Naive thymus-derived CD8-positive, alpha-beta T cell (primary cell): Measurements from ENCODE around the gene MNX1. TPM values are rescaled to one million over a fixed set of nuclear protein-coding genes. Genes with fewer than 3 reads are reported as not detected.
A peak's percentile ranks its signal among the peaks of the same experiment; 100 is the strongest.

Source experiments
- ATAC-seq, 2 donors: fragments of 150-1000 bp; cut with Tn5 transposase in 1 of 2; sonication (Bioruptor Pico), chemical (Tn5 transposase) in 1 of 2; 1 replicate in 1 of 2; 2 replicates in 1 of 2; pipeline ENCODE4 v1.10.0; 2021; ENCODE audit warnings: mild to moderate bottlenecking in 2 of 2, moderate library complexity in 2 of 2
- POLR2A ChIA-PET: fragments of 350-600 bp; sonication (Branson Sonifier 250); formaldehyde crosslinking; loops from one replicate; lab custom pipeline; 2021; ENCODE audit warnings: antibody characterized with exemption; lab: Charles Lee
- DNase-seq, 10 donors: peaks; one replicate each; pipeline versions ENCODE4 v3.0.0 to v3.0.0-alpha.2; 2020 to 2022
- H3K27ac Mint-ChIP-seq, 10 donors: one replicate each; pipeline ENCODE4 v1.8.0; 2020 to 2022; ENCODE audit warnings: mild to moderate bottlenecking in 10 of 10, mixed read lengths in 10 of 10, moderate library complexity in 4 of 10, inconsistent platforms in 1 of 10
- H3K27me3 Mint-ChIP-seq, 5 donors: one replicate each; pipeline ENCODE4 v1.8.0; 2021 to 2022; ENCODE audit warnings: mixed read lengths in 5 of 5
- H3K36me3 Mint-ChIP-seq, 3 donors: one replicate each; pipeline ENCODE4 v1.8.0; 2020 to 2022; ENCODE audit warnings: mixed read lengths in 3 of 3, mild to moderate bottlenecking in 2 of 3, inconsistent platforms in 1 of 3
- H3K4me1 Mint-ChIP-seq, 4 donors: one replicate each; pipeline ENCODE4 v1.8.0; 2021 to 2022; ENCODE audit warnings: mixed read lengths in 4 of 4
- H3K4me3 Mint-ChIP-seq, 10 donors: one replicate each; pipeline ENCODE4 v1.8.0; 2020 to 2022; ENCODE audit warnings: mild to moderate bottlenecking in 10 of 10, mixed read lengths in 10 of 10, moderate library complexity in 6 of 10, inconsistent platforms in 1 of 10
- H3K9me3 Mint-ChIP-seq, 9 donors: one replicate each; pipeline ENCODE4 v1.8.0; 2020 to 2022; ENCODE audit warnings: mixed read lengths in 9 of 9, mild to moderate bottlenecking in 3 of 9, inconsistent platforms in 1 of 9, moderate library complexity in 1 of 9
- polyA plus RNA-seq, 3 donors: library from polyadenylated mRNA; unstranded; fragments of 300-500 nt; fragmentation: Illumina TruSeq; gene quantifications; one replicate each; pipeline ENCODE4 v1.2.3, GENCODE V29; 2021
- total RNA-seq, 8 experiments: library from RNA in 2 of 8; stranded (reverse) in 2 of 8; gene quantifications; one replicate each; pipeline ENCODE4 v1.2.3 and lab custom pipeline; 2021 to 2026

The MNX1 gene
- total and polyA plus RNA-seq, 5 experiments from 2014 or later, result not detected

- DNase-seq (no peak), ATAC-seq (no peak)
- Mint-ChIP-seq H3K27ac (no peak overlapping the region), H3K4me1 (peaks cover 14 to 54% (median 35%) of the 10 kb centered on the region in 4 donors), H3K9me3 (no peaks in the 10 kb centered on the region), H3K27me3 (peaks cover 37 to 85% (median 60%) of the 10 kb centered on the region in 5 donors), H3K4me3 (peak overlapping the region in 9 of 10 donors; percentile 0 to 71 (median 33)), H3K36me3 (peaks cover 0 to 8% (median 0%) of the 10 kb centered on the region in 3 donors)
- POLR2A ChIA-PET, result no interaction called here
Observed at GRCh38 chr7:157001920-157002818, 8.3 kb downstream of the MNX1 start.

DNA sequence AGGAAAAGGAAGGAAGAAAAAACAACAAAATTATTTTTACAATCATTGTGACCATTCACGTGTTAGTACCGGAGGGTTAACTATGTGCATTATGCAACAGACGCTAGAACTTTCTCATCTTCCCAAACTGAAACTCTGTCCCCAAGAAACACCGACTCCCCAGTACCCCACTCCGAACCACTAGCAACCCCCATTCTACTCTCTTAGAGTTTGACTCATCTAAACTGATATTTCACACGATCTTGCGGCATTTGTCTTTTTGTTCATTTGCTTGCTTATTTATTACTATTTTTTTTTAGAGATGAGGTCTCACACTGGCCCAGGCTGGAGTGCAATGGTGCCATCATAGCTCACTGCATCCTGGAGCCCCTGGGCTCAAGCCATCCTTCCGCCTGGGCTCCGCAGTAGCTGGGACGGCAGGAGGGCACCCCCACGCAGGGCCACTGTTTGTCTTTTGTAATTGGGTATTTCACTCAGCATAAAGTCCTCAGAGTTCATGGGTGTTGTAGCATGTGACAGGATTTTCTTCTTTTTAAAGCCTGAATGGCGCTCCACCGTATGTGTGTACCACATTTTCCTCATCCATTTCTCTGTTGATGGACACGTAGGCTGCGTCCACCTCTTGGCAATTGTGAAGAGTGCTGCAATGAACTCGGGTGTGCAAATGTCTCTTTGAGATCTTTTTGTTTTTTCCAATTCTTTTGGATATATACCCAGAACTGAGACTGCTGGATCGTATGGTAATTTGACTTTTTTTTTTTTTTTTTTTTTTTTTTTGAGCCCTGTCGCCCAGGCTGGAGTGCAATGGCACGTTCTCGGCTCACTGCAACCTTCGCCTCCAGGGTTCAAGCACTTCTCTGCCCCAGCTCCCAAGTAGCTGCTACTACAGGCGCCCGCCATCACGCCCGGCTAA, 9.5 kb downstream of the MNX1 start:
- peaks cover 14 to 54% (median 34%) of the 10 kb centered on the region in 4 donors for H3K4me1 Mint-ChIP-seq
- H3K27me3 Mint-ChIP-seq, result peaks cover 45 to 87% (median 67%) of the 10 kb centered on the region in 5 donors
- no peaks in the 10 kb centered on the region for H3K9me3 Mint-ChIP-seq
- ATAC-seq (peak; percentile 33 to 43), DNase-seq (no peak)
- H3K4me3 Mint-ChIP-seq, result peak overlapping the region; percentile 66 to 85 (median 76)
- H3K27ac Mint-ChIP-seq, result peak overlapping the region in 2 of 10 donors; percentile 1 to 31
- POLR2A ChIA-PET, result no interaction called here
- H3K36me3 Mint-ChIP-seq, result peaks cover 0 to 6% (median 0%) of the 10 kb centered on the region in 3 donors

DNA sequence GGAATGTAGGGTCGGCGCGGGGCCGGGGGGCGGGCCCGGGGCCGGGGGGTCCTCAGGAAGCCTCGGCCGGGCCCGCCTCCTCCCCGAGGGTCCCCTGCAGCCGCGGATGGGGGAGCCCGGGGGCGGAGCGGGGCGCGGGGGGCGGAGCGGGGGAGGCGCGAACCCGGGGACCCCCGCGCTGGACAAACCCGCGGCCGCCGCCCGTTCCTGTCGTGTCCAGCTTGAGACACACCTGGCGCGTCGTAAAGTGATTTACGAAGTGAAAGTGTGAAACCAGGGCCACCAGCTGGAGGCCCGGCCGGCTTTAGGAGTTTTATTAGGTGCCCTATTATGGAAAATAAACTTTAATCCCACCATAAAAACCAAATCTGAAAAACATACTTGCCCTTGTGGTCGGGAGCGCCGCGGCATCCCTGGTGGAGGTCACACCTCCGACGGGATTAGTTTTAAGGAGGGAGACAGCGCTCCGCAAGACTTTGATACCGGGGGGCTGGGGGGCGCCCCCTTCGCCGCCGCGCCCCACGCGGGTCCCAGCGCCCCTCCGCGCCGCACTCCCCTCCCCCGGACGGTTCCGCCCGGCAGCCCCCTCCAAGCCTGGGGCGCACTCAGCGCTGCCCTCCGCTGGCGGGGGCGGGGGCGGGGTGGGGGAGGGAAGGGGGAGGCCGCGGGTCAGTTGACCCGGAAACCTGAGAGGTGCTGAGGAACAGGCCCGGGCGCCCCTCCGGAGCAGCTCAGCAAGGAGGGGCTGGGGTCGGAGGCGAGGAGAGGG, 10.3 kb downstream of the MNX1 start:
- H3K27me3 Mint-ChIP-seq, result peaks cover 48 to 94% (median 69%) of the 10 kb centered on the region in 5 donors
- no peaks in the 10 kb centered on the region for H3K9me3 Mint-ChIP-seq
- H3K36me3 Mint-ChIP-seq, result peaks cover 0 to 6% (median 0%) of the 10 kb centered on the region in 3 donors
- peak; percentile 6 to 24 for ATAC-seq
- H3K4me1 Mint-ChIP-seq, result peaks cover 14 to 54% (median 34%) of the 10 kb centered on the region in 4 donors
- peak overlapping the region; percentile 71 to 85 (median 84) for H3K4me3 Mint-ChIP-seq
- DNase-seq, result no peak
- peak overlapping the region in 1 of 10 donors; percentile 31 for H3K27ac Mint-ChIP-seq
- POLR2A ChIA-PET, result no interaction called here

DNA sequence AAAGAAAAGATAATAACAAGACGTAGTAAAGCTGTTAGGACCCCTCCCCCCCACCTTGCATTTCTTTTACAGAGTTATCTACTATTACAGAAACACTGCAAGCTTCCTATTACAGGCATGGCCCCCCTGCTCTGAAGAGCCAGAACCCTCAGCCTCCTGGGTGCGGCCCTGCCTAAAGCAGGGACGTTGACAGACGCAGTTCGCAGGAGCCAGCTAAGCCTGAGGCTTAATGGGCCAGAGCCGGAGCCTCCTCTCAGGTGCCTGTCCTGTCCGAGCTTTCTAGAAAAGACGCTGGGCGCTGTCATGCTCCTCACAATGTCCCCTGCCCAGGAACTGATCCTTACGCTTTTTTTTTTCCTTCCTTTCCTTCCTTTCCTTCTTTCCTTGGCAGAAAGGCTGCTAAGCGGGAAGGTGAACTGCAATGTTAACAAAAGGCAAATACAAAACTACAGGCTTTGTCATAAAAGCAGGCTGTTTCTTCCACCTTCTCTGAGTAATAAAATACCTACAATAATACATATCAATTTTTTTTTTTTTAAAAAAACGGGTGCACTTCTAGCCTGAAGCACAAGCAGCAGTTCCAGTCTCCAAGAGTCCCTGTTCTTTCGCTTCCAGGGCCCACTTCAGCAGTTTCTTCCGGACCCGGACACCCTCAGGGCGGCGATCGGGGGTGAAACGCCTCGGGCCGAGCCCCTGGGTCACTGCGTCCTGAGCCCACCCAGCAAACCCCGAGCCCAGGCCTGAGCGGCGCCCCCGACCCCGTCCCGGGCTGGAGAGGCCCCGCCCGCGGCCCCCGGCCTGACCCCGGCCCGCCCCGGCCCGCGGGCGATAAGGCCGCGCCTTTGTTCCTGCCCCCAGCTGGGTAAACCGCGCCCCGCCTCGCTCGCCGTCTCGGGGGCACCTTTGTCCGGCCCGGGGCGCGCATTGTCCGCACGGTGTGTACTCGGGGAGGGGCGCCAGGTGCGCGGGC, 11.2 kb downstream of the MNX1 start:
- POLR2A ChIA-PET, result interaction anchor here (0.7 kb wide), 1 partner anchor 10 kb away, joined by 3 read pairs; no protein-coding TSS in a partner anchor
- peak overlapping the region; percentile 52 to 81 (median 64) for H3K4me3 Mint-ChIP-seq
- DNase-seq (no peak), ATAC-seq (peak in 1 of 2 donors; percentile 37)
- no peak overlapping the region for H3K27ac Mint-ChIP-seq
- H3K36me3 Mint-ChIP-seq, result peaks cover 0 to 6% (median 0%) of the 10 kb centered on the region in 3 donors
- no peaks in the 10 kb centered on the region for H3K9me3 Mint-ChIP-seq
- H3K27me3 Mint-ChIP-seq, result peaks cover 43 to 89% (median 62%) of the 10 kb centered on the region in 5 donors
- peaks cover 11 to 45% (median 27%) of the 10 kb centered on the region in 4 donors for H3K4me1 Mint-ChIP-seq

GRCh38 chr7:156994417-156994816, 16.0 kb downstream of the MNX1 start:
- DNase-seq, result no peak
- peaks cover 31 to 68% (median 49%) of the 10 kb centered on the region in 5 donors for H3K27me3 Mint-ChIP-seq

DNA sequence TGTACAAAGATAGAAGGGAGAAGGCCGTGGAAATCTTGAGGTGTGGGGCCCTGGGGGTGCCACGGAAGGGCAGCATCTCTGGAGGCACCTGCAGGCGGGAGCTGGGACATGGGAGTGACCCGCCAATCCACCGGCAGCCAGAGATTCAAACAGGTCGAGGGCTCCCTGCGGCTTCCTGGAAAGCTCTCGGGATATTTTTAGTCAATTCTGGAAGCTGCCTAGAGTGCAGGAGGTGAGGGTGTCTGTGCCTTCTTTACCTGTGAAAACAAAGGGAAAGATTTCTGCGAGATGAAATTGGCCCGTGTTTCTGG, 16.6 kb downstream of the MNX1 start:
- POLR2A ChIA-PET, result no interaction called here
- Mint-ChIP-seq H3K4me1 (peaks cover 0 to 2% (median under 1%) of the 10 kb centered on the region in 4 donors), H3K9me3 (no peaks in the 10 kb centered on the region), H3K27me3 (peaks cover 28 to 64% (median 44%) of the 10 kb centered on the region in 5 donors), H3K27ac (no peak overlapping the region), H3K36me3 (no peaks in the 10 kb centered on the region), H3K4me3 (no peak overlapping the region)
- no peak for ATAC-seq
- DNase-seq, result no peak

More at GRCh38 chr7:156994417-156994816, 16.0 kb downstream of the MNX1 start:
- H3K36me3 Mint-ChIP-seq, result no peaks in the 10 kb centered on the region
- no peak overlapping the region for H3K27ac Mint-ChIP-seq
- no peaks in the 10 kb centered on the region for H3K9me3 Mint-ChIP-seq
- H3K4me3 Mint-ChIP-seq, result no peak overlapping the region
- peaks cover 2 to 6% (median 4%) of the 10 kb centered on the region in 4 donors for H3K4me1 Mint-ChIP-seq
- ATAC-seq, result no peak
- POLR2A ChIA-PET, result no interaction called here

DNA sequence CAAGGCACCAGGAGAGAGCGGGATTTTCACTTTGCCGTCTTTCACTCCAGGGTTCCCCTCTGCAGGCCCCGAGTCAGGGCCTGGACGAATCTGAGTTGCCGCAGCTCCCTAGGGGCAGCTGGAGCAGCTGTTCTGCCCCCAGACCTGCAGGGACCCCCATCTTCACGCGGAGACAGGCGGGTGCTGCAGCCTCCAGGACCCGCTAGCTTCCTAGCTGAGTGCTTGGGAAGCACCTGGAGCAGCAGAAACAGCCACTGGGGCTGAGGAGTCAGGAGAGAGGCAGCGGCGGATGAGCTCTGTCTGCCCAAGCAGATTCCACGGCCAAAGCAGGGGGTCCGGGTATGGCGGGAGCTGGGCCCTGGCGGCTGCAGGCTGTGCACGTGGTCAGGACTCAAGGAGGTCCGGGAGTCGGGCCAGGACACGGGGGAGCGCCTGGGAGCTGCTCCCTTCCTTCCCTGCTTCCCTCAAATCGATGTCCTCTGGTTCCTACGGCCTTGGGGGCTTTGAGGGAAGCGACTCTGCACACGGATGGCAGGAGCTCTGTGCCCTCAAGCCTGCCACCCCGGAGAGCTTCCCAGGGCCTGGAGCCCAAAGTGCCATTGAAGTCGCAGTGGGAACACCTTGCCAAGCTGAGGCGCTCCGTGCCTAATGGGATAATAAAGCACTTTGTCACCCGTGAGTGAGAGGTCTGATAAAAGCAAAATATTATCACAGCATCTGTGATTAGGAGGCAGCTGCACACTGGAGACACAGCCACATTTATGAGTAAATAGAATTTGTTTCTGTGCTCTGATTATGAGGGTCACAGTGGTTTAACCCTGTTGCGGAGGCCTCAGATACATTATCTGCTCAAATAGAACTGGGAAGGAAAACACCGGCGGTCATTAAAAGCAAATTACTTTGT, 17.2 kb downstream of the MNX1 start:
- Mint-ChIP-seq H3K4me1 (no peaks in the 10 kb centered on the region), H3K9me3 (no peaks in the 10 kb centered on the region), H3K27ac (no peak overlapping the region), H3K4me3 (no peak overlapping the region), H3K27me3 (peaks cover 23 to 61% (median 41%) of the 10 kb centered on the region in 5 donors), H3K36me3 (no peaks in the 10 kb centered on the region)
- ATAC-seq (no peak), DNase-seq (no peak)
- POLR2A ChIA-PET, result no interaction called here

DNA sequence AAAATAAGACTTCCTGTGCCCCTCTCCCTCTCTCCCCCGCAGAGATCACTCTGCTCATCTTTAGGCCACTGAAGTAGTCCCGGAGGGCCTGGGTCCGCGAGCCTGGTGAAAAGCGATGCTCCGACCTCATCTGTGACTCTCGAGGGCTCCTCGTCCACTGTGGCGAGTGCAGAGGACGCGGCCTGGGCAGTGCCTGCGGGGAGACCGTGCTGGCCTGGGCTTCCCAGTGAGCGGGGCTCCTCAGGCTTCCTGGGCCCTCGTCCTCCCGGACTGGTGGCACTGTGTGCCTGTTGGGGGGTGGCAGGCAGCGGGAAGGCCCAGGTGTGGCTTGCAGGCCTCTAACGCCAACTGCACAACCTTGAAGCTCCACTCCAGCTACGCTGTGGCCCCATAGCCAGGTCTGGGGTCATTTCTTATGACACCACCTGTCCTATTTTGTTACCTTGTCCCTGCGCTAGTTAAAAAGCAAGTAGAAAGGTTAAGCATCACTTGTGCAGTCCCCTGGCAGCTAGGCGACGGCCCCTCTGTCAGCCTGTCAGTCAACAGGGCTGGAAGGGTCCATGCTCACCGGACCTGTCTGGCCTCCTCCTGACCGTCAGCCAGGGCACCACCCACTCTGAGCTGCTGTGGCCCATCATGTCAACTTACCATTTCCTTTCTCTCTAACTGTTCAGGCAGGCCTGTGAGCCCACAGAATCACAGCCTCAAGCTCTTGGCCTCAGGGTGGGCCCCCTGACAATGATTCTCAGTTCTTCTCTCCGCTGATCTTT, 20.5 kb downstream of the MNX1 start:
- Mint-ChIP-seq H3K27ac (peak overlapping the region in 1 of 10 donors; percentile 40), H3K9me3 (no peaks in the 10 kb centered on the region), H3K4me1 (no peaks in the 10 kb centered on the region), H3K27me3 (peaks cover 3 to 28% (median 12%) of the 10 kb centered on the region in 5 donors), H3K36me3 (peaks cover 0 to 2% (median 0%) of the 10 kb centered on the region in 3 donors), H3K4me3 (no peak overlapping the region)
- ATAC-seq (no peak), DNase-seq (no peak)
- POLR2A ChIA-PET, result interaction anchor here (1.1 kb wide), 1 partner anchor 9 kb away, joined by 3 read pairs; no protein-coding TSS in a partner anchor

DNA sequence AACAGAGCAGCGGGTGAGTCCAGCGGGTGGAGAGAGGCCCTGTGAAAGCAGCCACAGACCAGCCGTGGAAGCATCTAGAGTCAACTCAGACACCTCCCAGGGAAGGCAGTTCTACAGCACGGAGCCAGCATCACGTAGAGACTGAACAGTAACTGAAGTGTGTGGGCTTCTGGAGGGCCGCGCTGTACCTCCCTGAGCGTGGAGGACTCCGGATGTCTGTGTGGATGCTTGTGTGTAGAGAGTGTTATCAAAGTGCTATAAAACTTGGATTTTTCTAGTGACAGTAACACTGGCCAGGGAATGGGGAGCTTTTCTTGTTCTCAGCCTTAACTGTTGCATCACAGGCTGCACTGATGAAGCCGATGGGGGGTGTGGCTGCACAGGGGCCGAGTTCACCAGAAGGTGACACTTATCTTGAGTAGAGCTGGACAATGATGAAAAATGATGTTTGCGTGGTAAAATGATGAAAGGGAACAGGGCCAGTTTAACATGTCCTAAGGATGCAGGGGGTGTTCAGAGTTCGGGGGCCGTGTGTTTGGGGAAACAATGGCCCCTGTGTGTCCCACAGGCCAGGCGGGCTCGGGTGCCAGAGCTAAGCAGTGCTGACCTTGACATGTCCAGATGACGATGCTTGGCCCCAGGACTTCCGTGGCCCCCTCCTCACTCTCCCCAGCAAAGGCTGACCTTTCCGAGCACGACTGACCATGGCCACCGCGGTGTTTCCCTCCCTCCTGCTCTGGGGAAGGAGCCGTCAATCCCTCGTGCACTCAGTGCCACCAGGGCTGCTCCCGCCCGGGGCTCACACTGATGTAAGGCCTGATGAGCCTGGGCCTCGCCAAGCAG, 21.9 kb downstream of the MNX1 start:
- DNase-seq, result no peak
- POLR2A ChIA-PET, result no interaction called here
- Mint-ChIP-seq H3K27ac (peak overlapping the region in 1 of 10 donors; percentile 16), H3K9me3 (no peaks in the 10 kb centered on the region), H3K27me3 (peaks cover under 1 to 14% (median 6%) of the 10 kb centered on the region in 5 donors), H3K36me3 (peaks cover 0 to 2% (median 0%) of the 10 kb centered on the region in 3 donors), H3K4me3 (no peak overlapping the region), H3K4me1 (no peaks in the 10 kb centered on the region)
- no peak for ATAC-seq
